ENCODE measurements around the gene ITSN2. TPM values are rescaled to one million over a fixed set of nuclear protein-coding genes. Genes with fewer than 3 reads are reported as not detected.
A peak's percentile ranks its signal among the peaks of the same experiment; 100 is the strongest.

The ITSN2 gene
- total RNA-seq, 1 donor from 2014 or later = 19.6 TPM

DNA sequence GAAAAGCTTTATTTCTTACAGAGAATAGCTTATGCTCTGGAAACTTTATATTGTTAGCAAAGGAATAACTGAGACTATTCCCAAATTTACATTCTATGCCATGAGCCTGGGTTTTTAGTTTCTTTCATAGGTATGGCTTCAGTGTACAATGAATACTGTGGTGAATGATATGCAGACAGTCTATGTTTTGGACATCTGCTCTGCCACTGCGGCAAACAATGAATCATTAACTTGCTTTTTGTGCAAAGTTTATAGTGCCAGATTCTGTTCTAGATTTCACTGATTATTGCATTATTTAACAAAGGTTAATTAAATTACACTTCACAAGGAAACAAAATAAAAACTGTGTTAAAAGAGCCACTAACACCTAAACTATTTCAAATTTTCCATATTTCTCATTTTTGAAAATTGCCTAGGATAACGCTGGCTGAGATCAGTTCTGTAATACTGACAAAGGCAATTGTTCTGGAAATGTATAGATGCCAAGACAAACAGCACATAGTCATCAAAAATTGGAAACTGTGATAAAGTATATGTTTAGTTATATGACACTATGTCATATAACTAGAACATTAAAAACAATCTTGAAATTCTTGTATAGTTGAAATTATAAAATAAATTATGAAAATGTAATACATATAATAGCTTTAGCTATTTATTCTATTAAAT lies 74.7 kb downstream of the ITSN2 start:
- no peaks in the 10 kb centered on the region for H3K27me3 Mint-ChIP-seq (ENCODE audit: low read depth)
- H3K4me3 Mint-ChIP-seq = no peak overlapping the region
- H3K36me3 Mint-ChIP-seq = peaks cover 19% of the 10 kb centered on the region
- TF ChIP-seq, protein P1, sequence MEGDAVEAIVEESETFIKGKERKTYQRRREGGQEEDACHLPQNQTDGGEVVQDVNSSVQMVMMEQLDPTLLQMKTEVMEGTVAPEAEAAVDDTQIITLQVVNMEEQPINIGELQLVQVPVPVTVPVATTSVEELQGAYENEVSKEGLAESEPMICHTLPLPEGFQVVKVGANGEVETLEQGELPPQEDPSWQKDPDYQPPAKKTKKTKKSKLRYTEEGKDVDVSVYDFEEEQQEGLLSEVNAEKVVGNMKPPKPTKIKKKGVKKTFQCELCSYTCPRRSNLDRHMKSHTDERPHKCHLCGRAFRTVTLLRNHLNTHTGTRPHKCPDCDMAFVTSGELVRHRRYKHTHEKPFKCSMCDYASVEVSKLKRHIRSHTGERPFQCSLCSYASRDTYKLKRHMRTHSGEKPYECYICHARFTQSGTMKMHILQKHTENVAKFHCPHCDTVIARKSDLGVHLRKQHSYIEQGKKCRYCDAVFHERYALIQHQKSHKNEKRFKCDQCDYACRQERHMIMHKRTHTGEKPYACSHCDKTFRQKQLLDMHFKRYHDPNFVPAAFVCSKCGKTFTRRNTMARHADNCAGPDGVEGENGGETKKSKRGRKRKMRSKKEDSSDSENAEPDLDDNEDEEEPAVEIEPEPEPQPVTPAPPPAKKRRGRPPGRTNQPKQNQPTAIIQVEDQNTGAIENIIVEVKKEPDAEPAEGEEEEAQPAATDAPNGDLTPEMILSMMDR (IDR thresholded peaks at IDR 0.05; ENCODE audit: unreplicated experiment) = no peak
- DNase-seq (ENCODE audit: low spot score in 2 of 2, unreplicated experiment in 2 of 2) = no peak
- H3K4me1 Mint-ChIP-seq = peaks cover 3% of the 10 kb centered on the region
- H3K27ac Mint-ChIP-seq = no peak overlapping the region
- H3K9me3 Mint-ChIP-seq = no peaks in the 10 kb centered on the region

DNA sequence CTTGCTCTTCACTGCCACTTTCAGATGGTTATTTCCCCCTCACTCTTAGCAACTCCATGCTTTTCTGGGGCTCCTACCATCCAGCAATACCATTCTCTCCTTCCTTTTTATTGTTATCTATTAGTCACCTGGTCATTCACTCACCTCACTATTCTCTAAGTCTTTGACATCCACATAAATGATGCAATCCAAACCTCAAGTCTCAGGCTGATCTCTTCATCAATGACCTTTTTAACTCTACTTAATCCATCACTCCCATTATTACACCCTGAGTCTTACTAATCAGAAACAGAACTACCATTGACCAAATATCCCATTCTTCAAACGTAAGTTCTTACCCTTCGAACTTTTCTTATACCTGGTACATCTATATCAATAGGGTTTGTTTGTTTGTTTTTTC lies 79.7 kb downstream of the ITSN2 start:
- no peak for DNase-seq (ENCODE audit: low spot score in 2 of 2, unreplicated experiment in 2 of 2)
- Mint-ChIP-seq H3K27ac (no peak overlapping the region), H3K27me3 (ENCODE audit: low read depth) (no peaks in the 10 kb centered on the region), H3K4me1 (peaks cover 10% of the 10 kb centered on the region), H3K4me3 (no peak overlapping the region), H3K36me3 (peaks cover 5% of the 10 kb centered on the region), H3K9me3 (no peaks in the 10 kb centered on the region)
- TF ChIP-seq, protein P1 (IDR thresholded peaks at IDR 0.05; ENCODE audit: unreplicated experiment) = no peak

DNA sequence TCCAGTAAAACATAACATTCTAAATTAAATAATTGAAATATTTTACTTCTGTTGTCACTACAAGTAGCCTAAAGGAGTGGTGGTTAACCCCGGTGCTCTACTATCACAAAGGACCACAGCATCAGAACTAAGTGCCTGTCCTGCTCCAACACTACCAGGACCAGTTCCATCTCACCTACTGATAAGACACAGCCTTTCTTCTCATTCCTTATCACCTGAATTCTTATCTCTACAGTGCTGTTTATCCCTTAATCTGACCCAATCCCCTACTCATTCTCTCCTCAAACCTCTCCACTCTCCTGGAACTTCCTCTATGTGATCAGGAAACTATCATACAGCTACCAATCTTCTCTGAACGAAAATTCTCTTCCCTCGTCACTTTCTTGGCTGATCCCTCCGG lies 80.2 kb downstream of the ITSN2 start:
- DNase-seq (ENCODE audit: low spot score in 2 of 2, unreplicated experiment in 2 of 2) = no peak
- TF ChIP-seq, protein P1 (IDR thresholded peaks at IDR 0.05; ENCODE audit: unreplicated experiment) = no peak
- Mint-ChIP-seq H3K27ac (no peak overlapping the region), H3K9me3 (no peaks in the 10 kb centered on the region), H3K4me1 (peaks cover 10% of the 10 kb centered on the region), H3K27me3 (ENCODE audit: low read depth) (no peaks in the 10 kb centered on the region), H3K36me3 (peaks cover 5% of the 10 kb centered on the region), H3K4me3 (no peak overlapping the region)

DNA sequence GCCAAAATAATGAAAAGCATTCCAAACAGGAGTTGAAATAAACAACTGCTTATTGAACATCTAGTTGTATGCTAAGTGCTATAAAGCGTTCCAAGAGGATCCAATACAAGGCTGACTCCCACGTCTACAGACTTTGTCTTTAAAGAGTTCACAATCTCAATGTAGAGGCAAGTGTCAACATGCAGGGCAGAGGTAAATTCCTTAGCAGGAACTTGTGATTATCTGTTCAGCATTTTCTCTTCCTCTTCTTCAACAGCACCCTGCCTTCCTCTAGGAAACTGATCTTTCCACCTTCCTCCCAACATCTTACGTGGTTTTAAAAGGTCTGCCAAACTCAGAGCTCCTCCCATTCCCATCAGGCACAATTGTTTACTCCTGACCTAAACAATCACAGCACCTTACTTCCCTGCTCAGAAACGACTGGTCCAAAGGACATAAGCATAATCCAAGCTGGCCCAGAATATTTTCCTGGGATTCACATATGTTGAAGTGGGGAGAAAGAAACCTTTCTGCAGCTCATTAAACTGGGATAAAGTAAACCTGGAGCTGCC lies 83.9 kb downstream of the ITSN2 start:
- Mint-ChIP-seq H3K27ac (peak overlapping the region; percentile 70), H3K36me3 (peaks cover 7% of the 10 kb centered on the region), H3K4me1 (peaks cover 7% of the 10 kb centered on the region), H3K27me3 (ENCODE audit: low read depth) (no peaks in the 10 kb centered on the region), H3K4me3 (no peak overlapping the region), H3K9me3 (no peaks in the 10 kb centered on the region)
- TF ChIP-seq, protein P1 (IDR thresholded peaks at IDR 0.05; ENCODE audit: unreplicated experiment) = no peak
- DNase-seq (ENCODE audit: low spot score in 2 of 2, unreplicated experiment in 2 of 2) = no peak

DNA sequence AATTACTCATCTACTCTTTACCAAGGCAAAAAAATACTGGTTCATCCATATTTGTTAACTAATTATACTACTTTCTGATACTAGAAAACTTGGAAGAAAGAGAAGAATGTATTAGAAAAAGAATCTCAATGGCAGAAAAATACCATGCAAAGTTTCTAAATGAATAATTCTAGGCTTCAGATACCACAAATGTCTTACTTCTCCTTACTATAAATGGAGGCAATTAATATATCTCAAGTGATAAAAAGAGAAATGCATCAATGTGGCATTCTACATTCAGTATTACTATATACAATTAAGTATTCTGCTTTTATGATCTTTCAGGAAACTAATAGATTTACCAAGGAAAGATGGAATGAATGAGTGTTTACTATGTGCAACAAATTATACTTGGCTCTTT lies 85.5 kb downstream of the ITSN2 start:
- H3K27me3 Mint-ChIP-seq (ENCODE audit: low read depth) = no peaks in the 10 kb centered on the region

More for the DNA sequence above, 85.5 kb downstream of the ITSN2 start:
- TF ChIP-seq, protein P1 (IDR thresholded peaks at IDR 0.05; ENCODE audit: unreplicated experiment) = no peak
- Mint-ChIP-seq H3K27ac (no peak overlapping the region), H3K36me3 (peaks cover 12% of the 10 kb centered on the region), H3K4me1 (peaks cover 7% of the 10 kb centered on the region), H3K9me3 (no peaks in the 10 kb centered on the region), H3K4me3 (no peak overlapping the region)
- no peak for DNase-seq (ENCODE audit: low spot score in 2 of 2, unreplicated experiment in 2 of 2)
